H1 (cell line): ENCODE results near the gene KHSRP.

ENCODE experiments used
- EZH2 ChIP-seq: fragments of 200-600 bp; sonication (generic); IDR thresholded peaks from 2 replicates; pipeline ENCODE4 v1.7.1; 2012; ENCODE audit warnings: low read depth, mild to moderate bottlenecking, moderate library complexity, low read length, inconsistent platforms; ENCODE audit not compliant: severe bottlenecking
- JUND ChIP-seq: IDR thresholded peaks from 2 replicates; pipeline ENCODE4 v1.6.1; 2011; ENCODE audit warnings: mild to moderate bottlenecking, improper control_type of control experiment, low read length
- MAFK ChIP-seq: IDR thresholded peaks from 2 replicates; pipeline ENCODE4 v1.6.1; 2012; ENCODE audit warnings: low read depth, mild to moderate bottlenecking, improper control_type of control experiment, low read length
- RAD21 ChIP-seq, 2 experiments: IDR thresholded peaks in 1 of 2; conservative IDR thresholded peaks in 1 of 2; 2 replicates each; pipeline ENCODE4 v1.6.1; 2011; ENCODE audit warnings: low read depth in 2 of 2, low read length in 2 of 2, improper control_type of control experiment in 1 of 2, inconsistent platforms in 1 of 2, mild to moderate bottlenecking in 1 of 2, moderate library complexity in 1 of 2
- SRF ChIP-seq: IDR thresholded peaks from 2 replicates; pipeline ENCODE4 v1.6.1; 2011; ENCODE audit warnings: mild to moderate bottlenecking, low read depth, low read length, moderate library complexity
- ZNF274 ChIP-seq: IDR thresholded peaks from 2 replicates; pipeline ENCODE4 v1.7.0; 2012; ENCODE audit warnings: low read length, borderline replicate concordance; ENCODE audit errors: extremely low read depth
- TF ChIP-seq, protein P1 (sequence below), 3 experiments: IDR thresholded peaks; 1 replicate in 2 of 3; 2 replicates in 1 of 3; pipeline versions ENCODE4 v1.5.1 to v1.6.1; 2011; ENCODE audit warnings: low read length in 3 of 3, mild to moderate bottlenecking in 3 of 3, inconsistent platforms in 2 of 3, low read depth in 1 of 3, moderate library complexity in 1 of 3; ENCODE audit not compliant: insufficient read depth in 1 of 3; ENCODE audit errors: control extremely low read depth in 1 of 3

DNA sequence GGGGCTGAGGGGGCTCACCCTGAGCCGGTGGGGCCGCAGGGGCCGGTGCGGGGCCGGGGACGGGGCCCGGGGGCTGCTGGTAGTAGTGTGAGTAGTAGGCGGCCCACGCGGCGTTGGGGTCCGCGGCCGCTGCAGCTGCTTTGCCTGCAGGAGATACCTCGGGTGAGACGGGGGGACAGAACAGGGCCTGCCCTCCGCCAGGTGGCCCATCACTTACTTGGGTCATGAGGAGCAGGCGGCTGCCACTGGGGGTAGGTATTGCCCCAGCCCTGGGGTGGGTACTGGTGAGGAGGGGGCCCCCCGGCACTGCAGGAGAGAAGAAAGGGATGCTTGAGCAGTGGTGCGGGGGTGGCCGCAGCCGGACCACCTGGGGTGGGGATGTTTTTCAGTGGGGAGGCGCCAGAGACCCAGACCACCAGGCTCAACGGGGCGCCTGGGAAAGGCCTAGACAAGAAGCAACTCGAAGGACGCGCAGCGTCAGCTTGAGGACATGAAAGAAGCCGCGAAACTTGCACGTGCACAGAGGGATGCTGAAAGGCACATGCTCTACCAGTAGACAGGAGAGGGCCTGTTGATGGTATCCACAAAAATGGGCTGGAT lies 8.9 kb downstream of the KHSRP start:
- TF ChIP-seq SRF (no peak), RAD21 (IDR thresholded peaks at IDR 0.05 in 1 of 2, conservative IDR thresholded peaks at IDR 0.05 in 1 of 2; ENCODE audit: low read depth in 2 of 2, low read length in 2 of 2) (no peak), JUND (no peak), EZH2 (no peak), ZNF274 (no peak), MAFK (no peak)
- TF ChIP-seq, protein P1, sequence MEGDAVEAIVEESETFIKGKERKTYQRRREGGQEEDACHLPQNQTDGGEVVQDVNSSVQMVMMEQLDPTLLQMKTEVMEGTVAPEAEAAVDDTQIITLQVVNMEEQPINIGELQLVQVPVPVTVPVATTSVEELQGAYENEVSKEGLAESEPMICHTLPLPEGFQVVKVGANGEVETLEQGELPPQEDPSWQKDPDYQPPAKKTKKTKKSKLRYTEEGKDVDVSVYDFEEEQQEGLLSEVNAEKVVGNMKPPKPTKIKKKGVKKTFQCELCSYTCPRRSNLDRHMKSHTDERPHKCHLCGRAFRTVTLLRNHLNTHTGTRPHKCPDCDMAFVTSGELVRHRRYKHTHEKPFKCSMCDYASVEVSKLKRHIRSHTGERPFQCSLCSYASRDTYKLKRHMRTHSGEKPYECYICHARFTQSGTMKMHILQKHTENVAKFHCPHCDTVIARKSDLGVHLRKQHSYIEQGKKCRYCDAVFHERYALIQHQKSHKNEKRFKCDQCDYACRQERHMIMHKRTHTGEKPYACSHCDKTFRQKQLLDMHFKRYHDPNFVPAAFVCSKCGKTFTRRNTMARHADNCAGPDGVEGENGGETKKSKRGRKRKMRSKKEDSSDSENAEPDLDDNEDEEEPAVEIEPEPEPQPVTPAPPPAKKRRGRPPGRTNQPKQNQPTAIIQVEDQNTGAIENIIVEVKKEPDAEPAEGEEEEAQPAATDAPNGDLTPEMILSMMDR (IDR thresholded peaks at IDR 0.05; ENCODE audit: control extremely low read depth in 1 of 3, insufficient read depth in 1 of 3, low read depth in 1 of 3, low read length in 3 of 3) = no peak
